Measurements from ENCODE around the gene FAS. TPM values are rescaled to one million over a fixed set of nuclear protein-coding genes. Genes with fewer than 3 reads are reported as not detected.
A peak's percentile ranks its signal among the peaks of the same experiment; 100 is the strongest.

The FAS gene
- polyA plus RNA-seq, 1 experiment = 52.3 TPM

- H3K27me3 ChIP-seq (ENCODE audit: control insufficient read depth, insufficient read depth, low read length) = no peaks in the 10 kb centered on the region
- H3K36me3 ChIP-seq (ENCODE audit: control insufficient read depth, insufficient read depth, low read length) = no peaks in the 10 kb centered on the region
- no peak for DNase-seq (ENCODE audit: low read depth)
- CTCF ChIA-PET = interaction anchor here (0.9 to 1.5 kb wide), 2 partner anchors 19 to 34 kb away, joined by 4 to 9 read pairs; no protein-coding TSS in a partner anchor
- POLR2A ChIA-PET = no interaction called here
- no peak for TF ChIP-seq CTCF (IDR thresholded peaks at IDR 0.05; ENCODE audit: insufficient read depth, low read depth, low read length)
- no peak overlapping the region for H3K4me3 ChIP-seq (ENCODE audit: low read depth, low read length)
These were observed 22.2 kb upstream of the FAS start for GRCh38 chr10:88968391-88968790.

- Histone ChIP-seq H3K36me3 (ENCODE audit: control insufficient read depth, insufficient read depth, low read length) (no peaks in the 10 kb centered on the region), H3K27me3 (ENCODE audit: control insufficient read depth, insufficient read depth, low read length) (no peaks in the 10 kb centered on the region), H3K4me3 (ENCODE audit: low read depth, low read length) (no peak overlapping the region)
- TF ChIP-seq CTCF (IDR thresholded peaks at IDR 0.05; ENCODE audit: insufficient read depth, low read depth, low read length) = no peak
- no peak for DNase-seq (ENCODE audit: low read depth)
- ChIA-PET POLR2A (interaction anchor here (0.6 kb wide), 1 partner anchor 134 kb away, joined by 8 read pairs; no protein-coding TSS in a partner anchor), CTCF (interaction anchor here (0.8 to 1.2 kb wide), 2 partner anchors 8 to 11 kb away, joined by 3 read pairs; no protein-coding TSS in a partner anchor)
These were observed 19.2 kb upstream of the FAS start for GRCh38 chr10:88971221-88972061.

GRCh38 chr10:88974012-88974411 lies 16.6 kb upstream of the FAS start:
- Histone ChIP-seq H3K4me3 (ENCODE audit: low read depth, low read length) (no peak overlapping the region), H3K27me3 (ENCODE audit: control insufficient read depth, insufficient read depth, low read length) (no peaks in the 10 kb centered on the region), H3K36me3 (ENCODE audit: control insufficient read depth, insufficient read depth, low read length) (no peaks in the 10 kb centered on the region)
- ChIA-PET POLR2A (no interaction called here), CTCF (interaction anchor here (1.1 to 4.3 kb wide), 2 partner anchors 16 to 39 kb away, joined by 3 to 18 read pairs; no protein-coding TSS in a partner anchor)
- no peak for DNase-seq (ENCODE audit: low read depth)
- no peak for TF ChIP-seq CTCF (IDR thresholded peaks at IDR 0.05; ENCODE audit: insufficient read depth, low read depth, low read length)

- ChIA-PET CTCF (interaction anchor here (1.1 to 4.3 kb wide), 2 partner anchors 15 to 40 kb away, joined by 3 to 18 read pairs; no protein-coding TSS in a partner anchor), POLR2A (no interaction called here)
- no peak for DNase-seq (ENCODE audit: low read depth)
- TF ChIP-seq CTCF (IDR thresholded peaks at IDR 0.05; ENCODE audit: insufficient read depth, low read depth, low read length) = no peak
- Histone ChIP-seq H3K36me3 (ENCODE audit: control insufficient read depth, insufficient read depth, low read length) (no peaks in the 10 kb centered on the region), H3K27me3 (ENCODE audit: control insufficient read depth, insufficient read depth, low read length) (no peaks in the 10 kb centered on the region), H3K4me3 (ENCODE audit: low read depth, low read length) (peak overlapping the region; percentile 16)
These were observed 15.9 kb upstream of the FAS start for GRCh38 chr10:88974446-88975376.

GRCh38 chr10:88975377-88975720 lies 15.2 kb upstream of the FAS start:
- no peak for DNase-seq (ENCODE audit: low read depth)
- peak overlapping the region; percentile 16 for H3K4me3 ChIP-seq (ENCODE audit: low read depth, low read length)
- ChIA-PET POLR2A (no interaction called here), CTCF (interaction anchor here (1.1 to 4.3 kb wide), 2 partner anchors 15 to 40 kb away, joined by 3 to 18 read pairs; no protein-coding TSS in a partner anchor)
- TF ChIP-seq CTCF (IDR thresholded peaks at IDR 0.05; ENCODE audit: insufficient read depth, low read depth, low read length) = no peak
- H3K36me3 ChIP-seq (ENCODE audit: control insufficient read depth, insufficient read depth, low read length) = no peaks in the 10 kb centered on the region
- no peaks in the 10 kb centered on the region for H3K27me3 ChIP-seq (ENCODE audit: control insufficient read depth, insufficient read depth, low read length)
